HFFc6 (cell line): ENCODE data around the gene PTPN6. TPM values are rescaled to one million over a fixed set of nuclear protein-coding genes. Genes with fewer than 3 reads are reported as not detected.
"Not testable (repeated sequence)": the region's sequence is repeated elsewhere in the genome, so short reads cannot be mapped to it uniquely, and the experiment has no call there.

Source experiments
- DNase-seq: peaks from one replicate; pipeline ENCODE4 v3.0.0-alpha.2; 2018
- H3K27ac Mint-ChIP-seq: 2 replicates; pipeline ENCODE4 v1.8.0; 2020; ENCODE audit warnings: mild to moderate bottlenecking, mixed read lengths
- H3K27me3 Mint-ChIP-seq: 2 replicates; pipeline ENCODE4 v1.8.0; 2021; ENCODE audit warnings: mild to moderate bottlenecking, moderate library complexity, mixed read lengths; ENCODE audit not compliant: insufficient read depth
- H3K36me3 Mint-ChIP-seq: 2 replicates; pipeline ENCODE4 v1.8.0; 2021; ENCODE audit warnings: low read depth, mixed read lengths
- H3K4me1 Mint-ChIP-seq: 2 replicates; pipeline ENCODE4 v1.8.0; 2020; ENCODE audit warnings: low read depth, mixed read lengths
- H3K4me3 Mint-ChIP-seq: 2 replicates; pipeline ENCODE4 v1.8.0; 2020; ENCODE audit warnings: mild to moderate bottlenecking, moderate library complexity, mixed read lengths
- H3K9me3 Mint-ChIP-seq: 2 replicates; pipeline ENCODE4 v1.8.0; 2020; ENCODE audit warnings: mild to moderate bottlenecking, mixed read lengths
- long read RNA-seq: library from polyadenylated mRNA; unstranded; transcript quantifications from one replicate; pipeline ENCODE4 v2.0.0, GENCODE V29; 2019
- total RNA-seq, 6 experiments: library from RNA; stranded (reverse); fragmentation: NEBNext Ultra II Directional; extraction: Animal tissue kit (Norgen Biotek cat#: 25700); gene quantifications; 2 replicates in 1 of 6; 3 replicates in 5 of 6; pipeline ENCODE4 v1.2.3, GENCODE V29; 2021
- TF ChIP-seq, protein P1 (sequence below): fragments of 200-600 bp; sonication (generic); IDR thresholded peaks from 2 replicates; pipeline ENCODE4 v1.5.0; 2021; ENCODE audit warnings: antibody characterized with exemption, mild to moderate bottlenecking

The PTPN6 gene
- total RNA-seq, result not detected
- long read RNA-seq, result 0 reads

- peaks cover 7% of the 10 kb centered on the region; the same call in 1 of the 2 replicates for H3K4me1 Mint-ChIP-seq
- TF ChIP-seq, protein P1, sequence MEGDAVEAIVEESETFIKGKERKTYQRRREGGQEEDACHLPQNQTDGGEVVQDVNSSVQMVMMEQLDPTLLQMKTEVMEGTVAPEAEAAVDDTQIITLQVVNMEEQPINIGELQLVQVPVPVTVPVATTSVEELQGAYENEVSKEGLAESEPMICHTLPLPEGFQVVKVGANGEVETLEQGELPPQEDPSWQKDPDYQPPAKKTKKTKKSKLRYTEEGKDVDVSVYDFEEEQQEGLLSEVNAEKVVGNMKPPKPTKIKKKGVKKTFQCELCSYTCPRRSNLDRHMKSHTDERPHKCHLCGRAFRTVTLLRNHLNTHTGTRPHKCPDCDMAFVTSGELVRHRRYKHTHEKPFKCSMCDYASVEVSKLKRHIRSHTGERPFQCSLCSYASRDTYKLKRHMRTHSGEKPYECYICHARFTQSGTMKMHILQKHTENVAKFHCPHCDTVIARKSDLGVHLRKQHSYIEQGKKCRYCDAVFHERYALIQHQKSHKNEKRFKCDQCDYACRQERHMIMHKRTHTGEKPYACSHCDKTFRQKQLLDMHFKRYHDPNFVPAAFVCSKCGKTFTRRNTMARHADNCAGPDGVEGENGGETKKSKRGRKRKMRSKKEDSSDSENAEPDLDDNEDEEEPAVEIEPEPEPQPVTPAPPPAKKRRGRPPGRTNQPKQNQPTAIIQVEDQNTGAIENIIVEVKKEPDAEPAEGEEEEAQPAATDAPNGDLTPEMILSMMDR, result no peak
- H3K36me3 Mint-ChIP-seq, result peaks cover 5% of the 10 kb centered on the region; the same call in 1 of the 2 replicates
- H3K27ac Mint-ChIP-seq, result no peak within 1 kb of the TSS
- peaks cover 2% of the 10 kb centered on the region for H3K27me3 Mint-ChIP-seq
- DNase-seq, result no peak
- H3K4me3 Mint-ChIP-seq, result no peak within 1 kb of the TSS
- no peaks in the 10 kb centered on the region for H3K9me3 Mint-ChIP-seq
Measured at GRCh38 chr12:6950811-6951540, at the start of gene PTPN6. TSS of gene PTPN6 (plus strand) at chr12:6951356. CDS start at chr12:6951513, 157 bp downstream.

GRCh38 chr12:6902448-6902847 is 48.7 kb upstream of the PTPN6 start:
- no peaks in the 10 kb centered on the region for H3K36me3 Mint-ChIP-seq
- no peak for DNase-seq
- no peak overlapping the region for H3K27ac Mint-ChIP-seq
- no peaks in the 10 kb centered on the region; the same call in 1 of the 2 replicates for H3K27me3 Mint-ChIP-seq
- no peak overlapping the region for H3K4me3 Mint-ChIP-seq
- no peaks in the 10 kb centered on the region for H3K4me1 Mint-ChIP-seq
- H3K9me3 Mint-ChIP-seq, result no peaks in the 10 kb centered on the region
- TF ChIP-seq, protein P1, result no peak

DNA sequence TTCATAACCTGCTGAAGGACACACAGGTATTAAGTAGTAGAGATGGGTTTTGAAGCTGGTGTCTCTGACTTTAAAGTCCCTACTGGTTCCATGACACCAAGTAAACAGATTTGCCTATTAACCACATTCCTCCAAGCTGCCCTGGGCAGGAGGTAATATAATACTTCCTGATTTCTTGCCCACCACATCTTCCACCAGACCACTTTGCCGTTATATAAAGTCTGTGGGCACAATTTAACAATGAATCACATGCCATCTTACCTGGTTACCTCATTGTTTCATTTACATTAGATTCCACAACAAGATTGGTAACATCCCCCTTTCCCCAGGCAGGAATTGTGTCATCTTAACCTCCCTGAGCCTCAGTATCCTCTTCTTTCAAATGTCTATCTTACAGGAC is 47.4 kb upstream of the PTPN6 start:
- TF ChIP-seq, protein P1, result no peak
- Mint-ChIP-seq H3K27ac (no peak overlapping the region), H3K27me3 (no peaks in the 10 kb centered on the region; the same call in 1 of the 2 replicates), H3K4me1 (no peaks in the 10 kb centered on the region), H3K4me3 (no peak overlapping the region), H3K9me3 (no peaks in the 10 kb centered on the region), H3K36me3 (no peaks in the 10 kb centered on the region)
- DNase-seq, result no peak

DNA sequence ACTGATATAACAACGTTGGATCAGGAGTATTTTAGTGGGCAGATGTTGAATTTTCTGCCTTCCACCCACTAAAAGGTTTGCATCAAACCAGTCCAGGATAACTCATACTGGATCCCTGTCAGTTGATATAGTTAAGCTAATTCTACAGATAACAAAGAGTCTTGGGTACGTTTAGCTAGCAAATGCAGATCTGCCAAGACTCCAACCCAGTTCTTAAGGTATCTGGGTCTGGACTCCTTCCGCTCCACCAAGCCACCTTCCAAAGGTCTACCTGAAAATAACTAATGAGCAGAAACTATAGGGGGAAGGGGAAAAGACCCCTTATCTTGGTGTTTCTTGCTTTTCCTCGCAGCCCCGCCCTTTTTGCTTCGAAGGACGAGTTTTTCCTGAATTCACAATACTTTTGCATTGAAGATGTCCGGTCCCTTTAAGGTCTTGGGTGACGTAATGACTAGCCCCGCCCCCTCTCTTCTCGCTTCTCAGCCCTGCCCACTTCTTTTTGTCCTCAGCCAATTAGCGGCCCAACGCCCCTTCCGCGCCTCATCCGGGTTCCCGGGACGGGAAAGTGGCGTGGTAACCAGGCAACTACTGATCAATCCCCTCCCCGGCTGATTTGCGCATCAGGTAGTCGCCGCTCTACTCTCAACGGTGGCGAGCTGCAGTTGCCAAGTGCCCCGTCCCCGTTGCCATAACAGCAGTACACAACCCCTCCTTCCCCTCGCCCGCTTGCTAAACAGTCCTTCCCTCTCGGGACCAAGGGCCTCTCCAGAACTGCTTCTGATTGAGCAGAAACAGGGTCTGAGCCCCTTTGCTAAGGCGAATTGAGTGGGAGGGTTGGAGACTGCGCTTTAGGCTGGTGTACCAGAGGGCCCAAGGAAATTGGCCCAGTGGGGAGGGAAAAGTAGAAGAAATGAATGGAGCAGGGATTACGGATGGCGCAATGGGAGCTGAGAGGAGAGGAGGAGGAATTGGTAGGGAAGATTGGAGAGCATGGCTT is 46.6 kb upstream of the PTPN6 start, which contains the start of gene LRRC23:
Gene LRRC23 (plus strand): TSS at position 543 of the 997 bp plus-strand sequence. CDS start 812 bp downstream, outside the sequence.
- TF ChIP-seq, protein P1, result no peak
- Mint-ChIP-seq H3K9me3 (no peaks in the 10 kb centered on the region), H3K4me3 (no peak within 1 kb of the TSS), H3K27ac (no peak within 1 kb of the TSS), H3K36me3 (no peaks in the 10 kb centered on the region), H3K27me3 (no peaks in the 10 kb centered on the region; the same call in 1 of the 2 replicates), H3K4me1 (no peaks in the 10 kb centered on the region)
- peak; percentile 93 for DNase-seq

GRCh38 chr12:6905414-6906040 is 45.6 kb upstream of the PTPN6 start:
- TF ChIP-seq, protein P1, result no peak
- Mint-ChIP-seq H3K4me1 (no peaks in the 10 kb centered on the region), H3K4me3 (no peak overlapping the region), H3K27ac (no peak overlapping the region), H3K27me3 (no peaks in the 10 kb centered on the region; the same call in 1 of the 2 replicates), H3K36me3 (no peaks in the 10 kb centered on the region), H3K9me3 (no peaks in the 10 kb centered on the region)
- no peak for DNase-seq

DNA sequence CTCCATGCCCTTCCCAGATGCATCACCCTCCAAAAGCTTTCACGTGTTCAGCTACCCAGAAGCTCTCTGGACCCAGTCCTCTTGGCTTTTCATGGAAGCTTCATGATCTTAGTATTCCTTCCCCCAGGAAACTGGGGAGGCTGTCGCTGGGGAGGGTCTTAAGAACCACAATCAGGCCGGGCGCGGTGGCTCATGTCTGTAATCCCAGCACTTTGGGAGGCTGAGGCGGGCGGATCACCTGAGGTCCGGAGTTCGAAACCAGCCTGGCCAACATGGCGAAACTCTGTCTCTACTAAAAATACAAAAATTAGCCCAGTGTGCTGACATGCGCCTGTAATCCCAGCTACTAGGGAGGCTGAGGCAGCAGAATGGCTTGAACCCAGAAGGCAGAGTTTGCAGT is 43.0 kb upstream of the PTPN6 start:
- H3K9me3 Mint-ChIP-seq, H3K36me3 Mint-ChIP-seq, H3K4me3 Mint-ChIP-seq, H3K27ac Mint-ChIP-seq, H3K4me1 Mint-ChIP-seq, H3K27me3 Mint-ChIP-seq, DNase-seq: not testable (repeated sequence)
